ENCODE results near the gene PPBP. TPM values are rescaled to one million over a fixed set of nuclear protein-coding genes. Genes with fewer than 3 reads are reported as not detected.

The PPBP gene
- total RNA-seq, 1 donor from 2014 or later = 0.33 TPM

- peaks cover 3% of the 10 kb centered on the region for H3K27me3 Mint-ChIP-seq
- H3K4me3 Mint-ChIP-seq = no peak overlapping the region
- CTCF ChIA-PET = no interaction called here
- ATAC-seq (ENCODE audit: low read depth) = no peak
- DNase-seq = no peak
- H3K36me3 Mint-ChIP-seq (ENCODE audit: low read depth) = no peaks in the 10 kb centered on the region
- peaks cover 2% of the 10 kb centered on the region for H3K9me3 Mint-ChIP-seq
- intact Hi-C loops (cut with micrococcal nuclease) = no loop called here
- POLR2A ChIA-PET = no interaction called here
- H3K4me1 Mint-ChIP-seq = no peaks in the 10 kb centered on the region
- no peak overlapping the region for H3K27ac Mint-ChIP-seq
- no peak for TF ChIP-seq CTCF (IDR thresholded peaks at IDR 0.05)
These were observed 30.1 kb upstream of the PPBP start for GRCh38 chr4:74018116-74018515.

DNA sequence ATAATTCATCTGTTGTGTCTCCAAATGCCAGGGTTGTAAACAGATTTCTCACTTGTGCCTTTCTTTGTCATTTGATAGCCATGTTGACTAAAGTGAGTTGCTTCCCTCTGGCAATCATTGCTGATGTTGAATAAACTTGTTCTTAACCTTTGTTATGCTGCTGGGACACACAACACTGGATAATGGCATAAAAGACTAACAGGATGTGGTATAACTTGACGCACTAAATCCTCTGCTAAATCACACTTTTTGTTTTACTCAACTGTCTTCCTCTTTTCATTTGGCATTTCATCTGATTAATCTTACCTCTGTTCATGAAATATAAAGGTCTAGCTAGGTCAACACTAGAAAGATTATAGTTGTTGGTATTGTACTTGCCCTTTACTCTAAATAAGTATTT, 28.1 kb upstream of the PPBP start:
- ChIA-PET CTCF (no interaction called here), POLR2A (no interaction called here)
- no peak overlapping the region for H3K27ac Mint-ChIP-seq
- ATAC-seq (ENCODE audit: low read depth) (no peak), DNase-seq (no peak)
- intact Hi-C loops (cut with micrococcal nuclease) = no loop called here
- no peaks in the 10 kb centered on the region for H3K4me1 Mint-ChIP-seq
- peaks cover 2% of the 10 kb centered on the region for H3K9me3 Mint-ChIP-seq
- no peak for TF ChIP-seq CTCF (IDR thresholded peaks at IDR 0.05)
- no peaks in the 10 kb centered on the region for H3K36me3 Mint-ChIP-seq (ENCODE audit: low read depth)
- H3K4me3 Mint-ChIP-seq = no peak overlapping the region
- H3K27me3 Mint-ChIP-seq = peaks cover 3% of the 10 kb centered on the region

DNA sequence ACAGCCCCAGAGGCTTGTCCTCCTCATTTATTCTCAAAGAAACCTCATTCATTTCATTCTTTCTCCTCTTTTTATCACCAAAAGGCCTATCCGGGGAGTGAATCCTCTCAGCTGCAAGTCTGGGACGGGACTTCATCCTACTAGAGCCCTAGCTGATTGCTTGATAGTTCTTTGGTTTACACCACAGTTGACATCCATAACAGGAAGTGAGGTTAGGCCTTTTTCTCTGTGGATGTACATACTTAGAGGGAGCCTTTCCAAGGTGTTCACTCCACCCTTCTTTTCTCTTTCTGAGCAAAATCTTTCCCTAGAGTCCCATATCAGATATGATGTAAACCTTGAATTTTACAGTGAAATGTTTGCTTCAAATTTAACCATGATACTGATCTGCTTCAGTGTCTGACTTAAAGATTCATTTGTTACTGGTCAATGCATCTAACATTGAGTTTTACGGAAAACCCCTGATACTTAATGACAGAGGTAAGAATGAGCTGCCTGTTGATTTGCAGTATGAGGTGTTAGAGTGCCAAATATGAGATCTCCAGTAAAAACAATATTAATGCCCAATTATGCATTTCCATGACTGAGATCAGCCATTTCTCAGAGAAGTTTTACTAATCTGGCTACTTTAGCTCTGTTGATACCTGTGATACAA, 27.3 kb upstream of the PPBP start:
- Mint-ChIP-seq H3K9me3 (peaks cover 2% of the 10 kb centered on the region), H3K27me3 (peaks cover 3% of the 10 kb centered on the region), H3K27ac (no peak overlapping the region), H3K4me1 (no peaks in the 10 kb centered on the region), H3K4me3 (no peak overlapping the region), H3K36me3 (ENCODE audit: low read depth) (no peaks in the 10 kb centered on the region)
- no peak for TF ChIP-seq CTCF (IDR thresholded peaks at IDR 0.05)
- POLR2A ChIA-PET = no interaction called here
- no peak for DNase-seq
- CTCF ChIA-PET = no interaction called here
- no peak for ATAC-seq (ENCODE audit: low read depth)
- intact Hi-C loops (cut with micrococcal nuclease) = no loop called here

DNA sequence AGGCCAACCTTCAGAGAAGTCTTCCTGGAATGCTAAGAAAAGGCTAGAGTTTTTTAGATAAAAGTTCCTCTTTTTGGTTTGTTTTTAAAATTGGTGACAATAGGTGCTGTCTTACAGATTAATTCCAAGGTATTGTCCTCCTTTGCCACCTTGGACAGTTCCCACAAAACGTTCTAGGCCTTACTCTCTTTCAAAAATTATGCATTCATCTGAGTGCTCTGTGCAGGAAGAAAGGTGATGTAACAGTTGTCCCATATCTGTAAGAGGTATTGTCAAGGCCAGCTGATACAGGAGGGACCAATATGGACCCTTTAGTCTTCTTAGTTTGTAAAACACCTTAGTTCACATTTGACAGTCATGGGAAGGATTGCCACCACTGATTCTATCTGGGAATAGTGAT, 26.3 kb upstream of the PPBP start:
- H3K36me3 Mint-ChIP-seq (ENCODE audit: low read depth) = no peaks in the 10 kb centered on the region
- CTCF ChIA-PET = no interaction called here

DNA sequence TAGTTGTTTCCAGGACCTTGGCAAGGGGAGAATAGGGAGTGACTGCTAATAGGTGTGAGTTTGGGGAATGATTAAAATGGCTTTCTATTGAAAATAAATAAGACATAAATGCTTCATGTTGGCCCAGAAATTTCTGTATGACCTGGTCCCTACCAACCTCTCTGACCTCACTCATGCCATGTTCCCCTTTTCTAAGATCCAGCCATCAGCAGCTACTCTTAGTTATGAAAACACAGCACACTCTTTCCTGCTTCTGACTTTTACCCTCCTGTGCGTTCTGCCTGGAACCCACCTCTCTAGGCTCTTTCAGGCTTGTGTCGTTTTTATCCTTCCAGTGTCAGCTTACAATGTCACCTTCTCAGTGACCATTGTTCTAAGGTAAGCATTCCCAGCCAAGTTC, 25.3 kb upstream of the PPBP start:
- TF ChIP-seq CTCF (IDR thresholded peaks at IDR 0.05) = no peak
- Mint-ChIP-seq H3K4me1 (no peaks in the 10 kb centered on the region), H3K36me3 (ENCODE audit: low read depth) (no peaks in the 10 kb centered on the region), H3K27me3 (peaks cover 3% of the 10 kb centered on the region), H3K4me3 (no peak overlapping the region), H3K27ac (no peak overlapping the region), H3K9me3 (no peaks in the 10 kb centered on the region)
- DNase-seq (no peak), ATAC-seq (ENCODE audit: low read depth) (no peak)
- ChIA-PET CTCF (no interaction called here), POLR2A (no interaction called here)
- intact Hi-C loops (cut with micrococcal nuclease) = no loop called here

More for the DNA sequence above, 26.3 kb upstream of the PPBP start:
- no peak for DNase-seq
- Mint-ChIP-seq H3K27me3 (peaks cover 3% of the 10 kb centered on the region), H3K9me3 (no peaks in the 10 kb centered on the region), H3K4me1 (no peaks in the 10 kb centered on the region), H3K4me3 (no peak overlapping the region), H3K27ac (no peak overlapping the region)
- ATAC-seq (ENCODE audit: low read depth) = no peak
- intact Hi-C loops (cut with micrococcal nuclease) = no loop called here
- TF ChIP-seq CTCF (IDR thresholded peaks at IDR 0.05) = no peak
- POLR2A ChIA-PET = no interaction called here
